ENCODE results near the gene ARHGAP5.

GRCh38 chr14:32104803-32105202 is 27.7 kb downstream of the ARHGAP5 start:
- no peak for TF ChIP-seq CTCF (IDR thresholded peaks at IDR 0.05)
- TF ChIP-seq POLR2AphosphoS5 (IDR thresholded peaks at IDR 0.05): no peak
